SK-N-SH treated with all-trans-retinoic acid at 6 μM for 48 hours (cell line): ENCODE results near the gene FZD4.

ENCODE experiments used
- ATAC-seq: fragments of 200-7000 bp; cut with Tn5 transposase; 3 replicates; pipeline ENCODE4 v1.9.1; 2020; ENCODE audit warnings: mild to moderate bottlenecking, moderate library complexity
- ARNTL ChIP-seq: fragments of 450-650 bp; formaldehyde crosslinking; IDR thresholded peaks from 2 replicates; pipeline ENCODE4 v1.5.0; 2020; ENCODE audit warnings: low read depth, mild to moderate bottlenecking, moderate library complexity, borderline replicate concordance
- BACH2 ChIP-seq: fragments of 250-450 bp; sonication (Bioruptor Pico); IDR thresholded peaks from 2 replicates; pipeline ENCODE4 v1.9.0; 2021; ENCODE audit warnings: mild to moderate bottlenecking, borderline replicate concordance
- CREB5 ChIP-seq: fragments of 250-450 bp; sonication (Bioruptor Pico); IDR thresholded peaks from 2 replicates; pipeline ENCODE4 v1.5.1; 2020; ENCODE audit warnings: low read depth, mild to moderate bottlenecking, moderate library complexity
- CSDC2 ChIP-seq: fragments of 250-450 bp; sonication (Bioruptor Pico); IDR thresholded peaks from 2 replicates; pipeline ENCODE4 v1.5.0; 2020; ENCODE audit warnings: mild to moderate bottlenecking, moderate library complexity
- CSRNP3 ChIP-seq: fragments of 250-450 bp; sonication (Bioruptor Pico); IDR thresholded peaks from 2 replicates; pipeline ENCODE4 v1.5.1; 2021; ENCODE audit warnings: mild to moderate bottlenecking, moderate library complexity
- ESRRG ChIP-seq: fragments of 250-450 bp; sonication (Bioruptor Pico); IDR thresholded peaks from 2 replicates; pipeline ENCODE4 v1.6.1; 2021; ENCODE audit warnings: mild to moderate bottlenecking
- GLIS3 ChIP-seq: fragments of 250-450 bp; sonication (Bioruptor Pico); IDR thresholded peaks from 2 replicates; pipeline ENCODE4 v1.5.0; 2020; ENCODE audit warnings: mild to moderate bottlenecking, moderate library complexity
- ISL1 ChIP-seq: fragments of 250-450 bp; sonication (Bioruptor Pico); IDR thresholded peaks from 2 replicates; pipeline ENCODE4 v2.1.2; 2022; ENCODE audit warnings: mild to moderate bottlenecking, moderate library complexity
- OSR1 ChIP-seq: fragments of 250-450 bp; sonication (Bioruptor Pico); IDR thresholded peaks from 2 replicates; pipeline ENCODE4 v1.8.0; 2022; ENCODE audit warnings: moderate library complexity, mild to moderate bottlenecking, inconsistent platforms
- PATZ1 ChIP-seq: fragments of 250-450 bp; sonication (Bioruptor Pico); IDR thresholded peaks from 2 replicates; pipeline ENCODE4 v1.8.0; 2020; ENCODE audit warnings: mild to moderate bottlenecking, moderate library complexity, borderline replicate concordance
- PPARA ChIP-seq: fragments of 250-450 bp; sonication (Bioruptor Pico); IDR thresholded peaks from 2 replicates; pipeline ENCODE4 v1.5.0; 2020; ENCODE audit warnings: mild to moderate bottlenecking, borderline replicate concordance
- RARB ChIP-seq: fragments of 250-450 bp; sonication (Bioruptor Pico); IDR thresholded peaks from 2 replicates; pipeline ENCODE4 v1.8.0; 2021; ENCODE audit warnings: mild to moderate bottlenecking, moderate library complexity
- SNAI2 ChIP-seq: fragments of 250-450 bp; sonication (Bioruptor Pico); IDR thresholded peaks from 2 replicates; pipeline ENCODE4 v1.5.0; 2020; ENCODE audit warnings: mild to moderate bottlenecking, moderate library complexity
- TCF4 ChIP-seq: fragments of 250-450 bp; sonication (Bioruptor Pico); IDR thresholded peaks from 2 replicates; pipeline ENCODE4 v1.8.0; 2021; ENCODE audit warnings: mild to moderate bottlenecking, moderate library complexity, borderline replicate concordance
- TOX ChIP-seq: fragments of 250-450 bp; sonication (Bioruptor Pico); IDR thresholded peaks from 2 replicates; pipeline ENCODE4 v1.8.0; 2021; ENCODE audit warnings: mild to moderate bottlenecking, moderate library complexity, borderline replicate concordance
- TSHZ2 ChIP-seq: fragments of 250-450 bp; sonication (Bioruptor Pico); IDR thresholded peaks from 2 replicates; pipeline ENCODE4 v1.5.0; 2020; ENCODE audit warnings: mild to moderate bottlenecking, moderate library complexity
- ZC3H10 ChIP-seq: fragments of 250-450 bp; sonication (Bioruptor Pico); IDR thresholded peaks from 2 replicates; pipeline ENCODE4 v1.5.1; 2021; ENCODE audit warnings: mild to moderate bottlenecking, moderate library complexity
- ZFP3 ChIP-seq: fragments of 250-450 bp; sonication (Bioruptor Pico); IDR thresholded peaks from 2 replicates; pipeline ENCODE4 v1.5.0; 2020; ENCODE audit warnings: mild to moderate bottlenecking, moderate library complexity
- ZFP30 ChIP-seq: fragments of 450-650 bp; formaldehyde crosslinking; IDR thresholded peaks from 2 replicates; pipeline ENCODE4 v1.5.0; 2022; ENCODE audit warnings: mild to moderate bottlenecking, moderate library complexity
- ZNF565 ChIP-seq: fragments of 450-650 bp; formaldehyde crosslinking; conservative IDR thresholded peaks from 2 replicates; pipeline ENCODE4 v1.5.0; 2020; ENCODE audit warnings: low read depth, mild to moderate bottlenecking, moderate library complexity
- ZNF70 ChIP-seq: fragments of 450-650 bp; formaldehyde crosslinking; IDR thresholded peaks from 2 replicates; pipeline ENCODE4 v1.5.0; 2020; ENCODE audit warnings: mild to moderate bottlenecking, moderate library complexity
- ZNF8 ChIP-seq: fragments of 450-650 bp; formaldehyde crosslinking; IDR thresholded peaks from 2 replicates; pipeline ENCODE4 v1.5.0; 2020; ENCODE audit warnings: mild to moderate bottlenecking, moderate library complexity

Gene FZD4

GRCh38 chr11:86933891-86934581 is 21.2 kb downstream of the FZD4 start:
- ATAC-seq: no peak
- no peak for TF ChIP-seq TSHZ2
- no peak for TF ChIP-seq SNAI2 (CRISPR knock-in tag)
- TF ChIP-seq TCF4 (CRISPR knock-in tag): no peak
- TF ChIP-seq ZNF565 (CRISPR knock-in tag): no peak
- TF ChIP-seq TOX (CRISPR knock-in tag): no peak
- TF ChIP-seq CREB5 (CRISPR knock-in tag): no peak
- no peak for TF ChIP-seq BACH2 (CRISPR knock-in tag)
- TF ChIP-seq ISL1: no peak
- TF ChIP-seq CSDC2 (CRISPR knock-in tag): no peak
- no peak for TF ChIP-seq ZNF8 (CRISPR knock-in tag)
- no peak for TF ChIP-seq OSR1 (CRISPR knock-in tag)
- no peak for TF ChIP-seq PATZ1 (CRISPR knock-in tag)
- TF ChIP-seq ZNF70 (CRISPR knock-in tag): no peak
- TF ChIP-seq GLIS3: no peak
- TF ChIP-seq ESRRG (CRISPR knock-in tag): no peak
- TF ChIP-seq ARNTL: no peak

GRCh38 chr11:86932924-86933875 is 22.0 kb downstream of the FZD4 start:
- TF ChIP-seq CSRNP3 (CRISPR knock-in tag) (no peak), RARB (CRISPR knock-in tag) (no peak), CSDC2 (CRISPR knock-in tag) (no peak), ZFP3 (CRISPR knock-in tag) (no peak), ZNF70 (CRISPR knock-in tag) (no peak), PATZ1 (CRISPR knock-in tag) (no peak), ZNF8 (CRISPR knock-in tag) (no peak), ZC3H10 (CRISPR knock-in tag) (no peak), PPARA (CRISPR knock-in tag) (no peak), BACH2 (CRISPR knock-in tag) (no peak), ZFP30 (CRISPR knock-in tag) (no peak), TCF4 (CRISPR knock-in tag) (no peak), GLIS3 (no peak)
- ATAC-seq: no peak
